ENCODE data around the gene COCH. TPM values are rescaled to one million over a fixed set of nuclear protein-coding genes. Genes with fewer than 3 reads are reported as not detected.

Gene COCH
- total RNA-seq, 2 donors from 2014 or later: 8.5 to 23.3 TPM

DNA sequence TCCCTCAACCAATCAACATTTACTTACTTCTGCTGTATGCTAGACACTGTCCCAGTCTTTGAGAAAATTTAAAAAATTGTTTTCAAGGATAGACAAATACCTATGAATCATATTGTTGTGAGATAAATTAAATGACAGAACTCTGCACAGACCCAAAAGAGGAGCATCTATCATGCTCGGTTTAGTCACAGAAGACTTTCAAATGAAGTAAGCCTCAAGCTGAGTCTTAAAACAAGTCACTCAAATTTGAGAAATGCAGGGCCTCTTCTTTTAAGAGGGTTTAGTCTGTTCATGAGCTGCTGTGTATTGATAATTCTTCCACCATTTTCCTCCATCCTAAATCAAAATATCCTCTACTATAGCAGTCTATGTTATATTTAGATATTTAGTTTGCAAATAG, 24.4 kb upstream of the COCH start:
- Histone ChIP-seq H3K36me3 (no peaks in the 10 kb centered on the region), H3K27ac (no peak overlapping the region), H3K9me3 (no peaks in the 10 kb centered on the region), H3K4me1 (replicated peaks) (no peaks in the 10 kb centered on the region), H3K27me3 (replicated peaks; ENCODE audit: insufficient read depth) (no peaks in the 10 kb centered on the region), H3K4me3 (no peak overlapping the region)
- no peak for TF ChIP-seq POLR2A (IDR thresholded peaks at IDR 0.05)
- TF ChIP-seq CTCF (IDR thresholded peaks at IDR 0.05): no peak
- TF ChIP-seq POLR2AphosphoS5 (IDR thresholded peaks at IDR 0.05): no peak
- DNase-seq (ENCODE audit: low spot score): no peak
- intact Hi-C loops (cut with DNase I): no loop called here
- 83% methylated on average over 1 of the region's 1 CpG for WGBS

DNA sequence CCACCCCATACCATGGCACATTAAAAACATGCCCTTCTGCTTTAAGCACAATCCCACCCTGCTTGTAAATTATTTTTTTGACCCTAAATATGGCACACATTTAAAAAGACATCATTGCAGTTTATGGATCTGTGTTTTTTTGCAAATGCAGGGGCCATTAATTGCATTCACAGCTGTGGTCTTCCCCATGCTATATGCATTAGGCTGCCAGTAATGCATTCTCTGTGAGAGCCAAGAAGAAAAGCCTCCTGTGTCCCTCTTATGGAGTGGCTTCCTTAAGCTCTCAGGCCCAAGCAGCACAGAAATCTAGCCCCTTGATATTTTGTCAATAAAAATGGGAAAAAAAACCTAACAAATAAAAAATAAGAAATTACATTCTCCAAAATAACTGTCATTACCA, 20.4 kb upstream of the COCH start:
- DNase-seq (ENCODE audit: low spot score): no peak
- Histone ChIP-seq H3K4me3 (no peak overlapping the region), H3K27ac (no peak overlapping the region), H3K36me3 (no peaks in the 10 kb centered on the region), H3K9me3 (no peaks in the 10 kb centered on the region), H3K4me1 (replicated peaks) (no peaks in the 10 kb centered on the region), H3K27me3 (replicated peaks; ENCODE audit: insufficient read depth) (no peaks in the 10 kb centered on the region)
- intact Hi-C loops (cut with DNase I): no loop called here
- no peak for TF ChIP-seq POLR2AphosphoS5 (IDR thresholded peaks at IDR 0.05)
- no peak for TF ChIP-seq CTCF (IDR thresholded peaks at IDR 0.05)
- TF ChIP-seq POLR2A (IDR thresholded peaks at IDR 0.05): no peak

DNA sequence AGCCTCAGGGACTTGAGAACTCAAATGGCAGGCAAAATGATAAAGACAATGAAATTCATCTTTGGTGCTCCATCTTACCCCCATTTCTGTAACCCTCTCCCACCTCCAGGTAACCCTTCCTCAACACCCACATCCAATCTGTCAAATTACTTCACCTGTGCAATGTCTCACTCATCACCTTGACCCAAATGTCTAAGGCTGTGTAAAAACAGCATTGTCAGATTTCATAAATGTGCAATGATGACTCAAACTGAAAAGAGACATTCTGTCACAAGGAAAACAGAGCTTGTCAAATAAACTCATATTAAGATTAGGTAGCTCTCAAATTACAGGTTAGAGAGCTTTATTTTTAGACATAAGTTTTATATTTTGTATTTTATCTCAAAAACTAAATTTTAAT, 19.9 kb upstream of the COCH start:
- Histone ChIP-seq H3K9me3 (no peaks in the 10 kb centered on the region), H3K36me3 (no peaks in the 10 kb centered on the region), H3K4me3 (no peak overlapping the region), H3K4me1 (replicated peaks) (no peaks in the 10 kb centered on the region), H3K27me3 (replicated peaks; ENCODE audit: insufficient read depth) (no peaks in the 10 kb centered on the region), H3K27ac (no peak overlapping the region)
- intact Hi-C loops (cut with DNase I): no loop called here
- TF ChIP-seq CTCF (IDR thresholded peaks at IDR 0.05) (no peak), POLR2A (IDR thresholded peaks at IDR 0.05) (no peak), POLR2AphosphoS5 (IDR thresholded peaks at IDR 0.05) (no peak)
- DNase-seq (ENCODE audit: low spot score): no peak

GRCh38 chr14:30855345-30856037, 18.9 kb upstream of the COCH start:
- H3K27me3 ChIP-seq (replicated peaks; ENCODE audit: insufficient read depth): no peaks in the 10 kb centered on the region
- no peaks in the 10 kb centered on the region for H3K36me3 ChIP-seq
- intact Hi-C loops (cut with DNase I): no loop called here
- DNase-seq (ENCODE audit: low spot score): no peak
- H3K4me3 ChIP-seq: no peak overlapping the region
- no peaks in the 10 kb centered on the region for H3K4me1 ChIP-seq (replicated peaks)
- H3K9me3 ChIP-seq: no peaks in the 10 kb centered on the region
- H3K27ac ChIP-seq: no peak overlapping the region
- TF ChIP-seq POLR2A (IDR thresholded peaks at IDR 0.05): no peak
- no peak for TF ChIP-seq POLR2AphosphoS5 (IDR thresholded peaks at IDR 0.05)
- TF ChIP-seq CTCF (IDR thresholded peaks at IDR 0.05): no peak
- WGBS: 86% methylated on average over 6 of the region's 6 CpGs

GRCh38 chr14:30861200-30861599, 13.2 kb upstream of the COCH start:
- 86% methylated on average over 1 of the region's 1 CpG for WGBS
- intact Hi-C loops (cut with DNase I): no loop called here
- Histone ChIP-seq H3K9me3 (no peaks in the 10 kb centered on the region), H3K27ac (no peak overlapping the region), H3K36me3 (no peaks in the 10 kb centered on the region), H3K4me3 (no peak overlapping the region), H3K27me3 (replicated peaks; ENCODE audit: insufficient read depth) (no peaks in the 10 kb centered on the region), H3K4me1 (replicated peaks) (no peaks in the 10 kb centered on the region)
- no peak for DNase-seq (ENCODE audit: low spot score)
- no peak for TF ChIP-seq POLR2AphosphoS5 (IDR thresholded peaks at IDR 0.05)
- TF ChIP-seq POLR2A (IDR thresholded peaks at IDR 0.05): no peak
- no peak for TF ChIP-seq CTCF (IDR thresholded peaks at IDR 0.05)

Data from prostate gland (tissue), 2 donors.